Right lobe of liver (tissue), 6 donors: ENCODE data around the gene PIP5K1B. TPM values are rescaled to one million over a fixed set of nuclear protein-coding genes. Genes with fewer than 3 reads are reported as not detected.
A peak's percentile ranks its signal among the peaks of the same experiment; 100 is the strongest.

ENCODE experiments used
- ATAC-seq, 4 donors: fragments of 200-7000 bp; cut with Tn5 transposase; one replicate each; pipeline ENCODE4 v1.9.1; 2020; ENCODE audit warnings: mild to moderate bottlenecking in 4 of 4, moderate library complexity in 4 of 4
- DNase-seq, 3 donors: peaks; one replicate each; pipeline ENCODE4 v3.0.0-alpha.2; 2020
- H3K27ac ChIP-seq, 3 donors: fragments of 200-600 bp; one replicate each; pipeline ENCODE4 v1.8.0; 2022
- H3K27me3 ChIP-seq, 2 donors: fragments of 200-600 bp; one replicate each; pipeline ENCODE4 v1.8.0; 2022
- H3K36me3 ChIP-seq, 4 donors: fragments of 200-600 bp; sonication (generic) in 1 of 4; one replicate each; pipeline versions ENCODE4 v1.5.1 to v1.8.0; 2017 to 2022; ENCODE audit warnings: control low read depth in 1 of 4
- H3K4me1 ChIP-seq, 4 donors: fragments of 200-600 bp; sonication (generic) in 1 of 4; one replicate each; pipeline versions ENCODE4 v1.5.1 to v1.8.0; 2017 to 2022; ENCODE audit warnings: control low read depth in 1 of 4
- H3K4me3 ChIP-seq, 3 donors: fragments of 200-600 bp; one replicate each; pipeline ENCODE4 v1.8.0; 2022
- H3K9me3 ChIP-seq, 4 donors: fragments of 200-600 bp; sonication (generic) in 1 of 4; one replicate each; pipeline versions ENCODE4 v1.5.1 to v1.8.0; 2017 to 2022; ENCODE audit warnings: control low read depth in 1 of 4
- POLR2A ChIP-seq: fragments of 450-650 bp; IDR thresholded peaks from one replicate; pipeline ENCODE4 v1.6.1; 2017; ENCODE audit warnings: antibody characterized with exemption, mild to moderate bottlenecking
- WGBS: methylation state at CpG from one replicate; pipeline ENCODE4 v1.1.6; 2018; ENCODE audit warnings: low coverage, low lambda C conversion rate; ENCODE audit not compliant: insufficient coverage; ENCODE audit errors: missing lambda C conversion rate; 5-methylcytosine and 5-hydroxymethylcytosine counted together
- intact Hi-C, 2 donors: fragments of 100-400 bp; cut with DNase I; formaldehyde crosslinking; loops; one replicate each; pipeline versions ENCODE4 v1.11.2 to v1.14.1; 2022
- total RNA-seq, 6 experiments: library from RNA; depleted of rRNA in 2 of 6; stranded (reverse); fragments of >200 nt in 2 of 6; fragmentation: NEBNext Ultra II Directional in 3 of 6; extraction: Animal tissue kit (Norgen Biotek cat#: 25700) in 3 of 6; gene quantifications; one replicate each; pipeline versions ENCODE4 v1.1.0 to v1.2.4, GENCODE V29; 2016 to 2023
- TF ChIP-seq, protein P1 (sequence below), 4 donors: fragments of 200-600 bp in 3 of 4; fragments of 450-650 bp in 1 of 4; IDR thresholded peaks; one replicate each; pipeline versions ENCODE4 v1.5.1 to v1.8.0; 2016 to 2022; ENCODE audit warnings: antibody characterized with exemption in 4 of 4, mild to moderate bottlenecking in 2 of 4
- donor health status: DM: no; HTN: yes; CAD: no.
- donor health status: DM: no; HTN: no; CAD: no.
- donor health status: DM: no; HTN: no; CAD: no.
- donor health status: DM: no; HTN: yes; CAD: no.
- donor health status: DM: no; HTN: yes; CAD: no.

PIP5K1B gene
- total RNA-seq, 6 experiments from 2014 or later: 0.27 to 0.71 TPM; not detected in 4

DNA sequence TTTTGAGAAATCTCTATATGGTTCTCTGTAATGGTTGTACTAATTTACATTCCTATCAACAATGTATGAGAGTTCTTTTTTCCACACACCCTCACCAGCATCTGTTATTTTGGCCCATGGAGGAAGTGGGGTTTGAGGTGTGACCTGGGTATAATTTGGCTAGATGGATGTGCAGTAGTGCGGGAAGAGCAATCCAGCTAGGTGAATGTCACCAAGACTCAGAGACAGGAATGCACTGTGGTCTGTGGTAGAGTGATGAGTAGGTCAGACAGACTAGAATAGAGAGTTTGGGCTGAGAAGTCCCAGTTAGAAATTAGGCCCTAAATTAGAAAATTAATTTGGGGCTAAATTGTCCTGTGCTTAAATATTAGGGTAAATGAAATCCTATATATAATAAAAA lies 32.8 kb upstream of the PIP5K1B start:
- Histone ChIP-seq H3K9me3 (no peaks in the 10 kb centered on the region), H3K4me1 (no peaks in the 10 kb centered on the region), H3K27ac (no peak overlapping the region), H3K36me3 (no peaks in the 10 kb centered on the region), H3K4me3 (no peak overlapping the region), H3K27me3 (no peaks in the 10 kb centered on the region)
- intact Hi-C loops: no loop called here
- no peak for TF ChIP-seq POLR2A
- TF ChIP-seq, protein P1, sequence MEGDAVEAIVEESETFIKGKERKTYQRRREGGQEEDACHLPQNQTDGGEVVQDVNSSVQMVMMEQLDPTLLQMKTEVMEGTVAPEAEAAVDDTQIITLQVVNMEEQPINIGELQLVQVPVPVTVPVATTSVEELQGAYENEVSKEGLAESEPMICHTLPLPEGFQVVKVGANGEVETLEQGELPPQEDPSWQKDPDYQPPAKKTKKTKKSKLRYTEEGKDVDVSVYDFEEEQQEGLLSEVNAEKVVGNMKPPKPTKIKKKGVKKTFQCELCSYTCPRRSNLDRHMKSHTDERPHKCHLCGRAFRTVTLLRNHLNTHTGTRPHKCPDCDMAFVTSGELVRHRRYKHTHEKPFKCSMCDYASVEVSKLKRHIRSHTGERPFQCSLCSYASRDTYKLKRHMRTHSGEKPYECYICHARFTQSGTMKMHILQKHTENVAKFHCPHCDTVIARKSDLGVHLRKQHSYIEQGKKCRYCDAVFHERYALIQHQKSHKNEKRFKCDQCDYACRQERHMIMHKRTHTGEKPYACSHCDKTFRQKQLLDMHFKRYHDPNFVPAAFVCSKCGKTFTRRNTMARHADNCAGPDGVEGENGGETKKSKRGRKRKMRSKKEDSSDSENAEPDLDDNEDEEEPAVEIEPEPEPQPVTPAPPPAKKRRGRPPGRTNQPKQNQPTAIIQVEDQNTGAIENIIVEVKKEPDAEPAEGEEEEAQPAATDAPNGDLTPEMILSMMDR (IDR thresholded peaks at IDR 0.05): no peak
- no CpG with 5 or more reads among the region's 1 CpG for WGBS
- DNase-seq (no peak), ATAC-seq (no peak)

DNA sequence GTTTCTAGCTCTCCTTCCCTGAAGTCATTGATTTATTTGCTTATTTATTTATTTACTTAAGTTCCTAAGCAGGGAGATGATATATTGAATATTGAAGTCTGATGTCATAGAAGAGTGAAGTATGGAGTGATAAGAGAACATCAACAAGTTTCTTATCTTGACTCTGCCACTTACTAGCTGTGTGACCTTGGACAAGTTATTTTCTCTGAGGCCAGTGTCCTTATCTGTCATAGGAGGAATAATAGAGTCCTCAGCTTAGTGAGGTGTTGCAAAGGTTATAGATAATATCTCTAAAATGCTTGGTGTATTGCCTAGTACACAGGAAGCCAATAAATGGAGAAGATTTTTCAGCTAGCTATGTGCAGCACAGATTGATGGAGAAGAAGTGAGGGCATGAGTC lies 32.4 kb upstream of the PIP5K1B start:
- H3K27ac ChIP-seq: no peak overlapping the region
- no peaks in the 10 kb centered on the region for H3K27me3 ChIP-seq
- DNase-seq (no peak), ATAC-seq (no peak)
- no peaks in the 10 kb centered on the region for H3K9me3 ChIP-seq
- TF ChIP-seq, protein P1 (IDR thresholded peaks at IDR 0.05): no peak
- no peak for TF ChIP-seq POLR2A
- H3K36me3 ChIP-seq: no peaks in the 10 kb centered on the region
- no peak overlapping the region for H3K4me3 ChIP-seq
- H3K4me1 ChIP-seq: no peaks in the 10 kb centered on the region
- intact Hi-C loops: no loop called here

DNA sequence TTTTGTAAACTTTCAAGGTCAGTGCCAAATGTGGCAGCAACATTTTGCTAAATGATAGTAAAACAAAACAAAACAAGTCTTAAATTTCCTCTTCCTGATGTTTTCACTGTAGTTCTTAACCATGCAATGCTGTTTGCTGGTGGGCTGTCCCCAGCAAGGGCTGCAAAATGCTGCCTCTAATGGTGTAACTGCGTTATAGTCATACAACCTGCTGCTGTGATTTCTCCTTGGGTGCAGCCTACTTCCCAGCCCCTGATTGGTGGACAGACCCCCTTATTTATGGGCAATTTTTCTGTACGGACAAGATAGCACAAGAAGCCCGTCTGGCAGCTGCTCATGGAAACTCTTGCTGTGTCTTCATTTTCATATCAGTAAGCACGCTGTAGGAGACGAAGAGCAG lies 26.6 kb upstream of the PIP5K1B start:
- intact Hi-C loops: no loop called here
- Histone ChIP-seq H3K4me3 (no peak overlapping the region), H3K9me3 (no peaks in the 10 kb centered on the region), H3K4me1 (no peaks in the 10 kb centered on the region), H3K27ac (no peak overlapping the region), H3K27me3 (no peaks in the 10 kb centered on the region), H3K36me3 (no peaks in the 10 kb centered on the region)
- DNase-seq (no peak), ATAC-seq (peak in 1 of 4 donors; percentile 34)
- TF ChIP-seq POLR2A: no peak
- TF ChIP-seq, protein P1 (IDR thresholded peaks at IDR 0.05): peak in 2 of 4 donors; percentile 6 to 15
- WGBS: 16% methylated on average over 5 of the region's 5 CpGs

DNA sequence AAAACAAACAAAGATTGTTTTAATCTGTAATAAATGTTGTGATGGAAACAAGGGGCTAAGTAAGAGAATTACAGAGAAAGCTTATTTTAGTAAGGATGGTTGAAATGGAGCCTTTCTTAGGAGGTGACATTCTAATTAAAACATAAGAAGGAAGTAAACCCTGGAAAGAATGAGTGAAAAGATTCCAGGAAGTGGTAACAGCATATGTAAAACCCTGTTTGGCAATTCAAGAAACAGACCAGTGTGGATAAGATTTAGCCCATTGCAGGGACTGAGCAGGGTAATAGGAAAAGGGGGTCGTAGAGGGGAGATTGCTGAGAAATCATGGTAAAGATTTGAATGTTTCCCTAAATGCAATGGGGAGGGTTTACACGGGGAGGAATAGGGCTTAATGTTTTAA lies 21.6 kb upstream of the PIP5K1B start:
- no peak for ATAC-seq
- Histone ChIP-seq H3K4me3 (no peak overlapping the region), H3K27ac (no peak overlapping the region), H3K27me3 (no peaks in the 10 kb centered on the region), H3K9me3 (no peaks in the 10 kb centered on the region), H3K36me3 (no peaks in the 10 kb centered on the region), H3K4me1 (no peaks in the 10 kb centered on the region)
- no peak for DNase-seq
- intact Hi-C loops: no loop called here
- WGBS: 12% methylated on average over 2 of the region's 2 CpGs
- TF ChIP-seq, protein P1 (IDR thresholded peaks at IDR 0.05): no peak
- TF ChIP-seq POLR2A: no peak

DNA sequence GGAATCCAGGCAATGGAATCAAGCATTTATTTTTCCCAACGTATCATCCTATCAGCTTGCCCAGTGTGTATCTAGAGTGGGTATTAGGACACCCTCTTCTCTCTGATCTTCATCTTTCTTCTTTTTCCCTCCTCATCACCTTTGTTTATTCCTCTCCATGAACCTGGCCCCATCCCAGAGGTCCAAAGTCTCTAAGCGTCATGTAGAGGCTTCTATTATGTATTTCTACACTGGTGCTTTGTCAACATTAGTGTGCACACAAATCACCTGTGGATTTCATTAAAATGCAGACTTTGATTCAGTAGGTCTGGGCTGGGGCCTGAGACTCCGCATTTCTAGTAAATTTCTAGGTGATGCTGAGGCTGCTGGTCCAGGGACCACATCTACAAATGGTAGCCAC lies 19.8 kb upstream of the PIP5K1B start:
- no peaks in the 10 kb centered on the region for H3K36me3 ChIP-seq
- H3K4me3 ChIP-seq: no peak overlapping the region
- TF ChIP-seq, protein P1 (IDR thresholded peaks at IDR 0.05): no peak
- TF ChIP-seq POLR2A: no peak
- ATAC-seq (no peak), DNase-seq (no peak)
- intact Hi-C loops: no loop called here
- H3K27ac ChIP-seq: no peak overlapping the region
- H3K4me1 ChIP-seq: no peaks in the 10 kb centered on the region
- no peaks in the 10 kb centered on the region for H3K9me3 ChIP-seq
- no peaks in the 10 kb centered on the region for H3K27me3 ChIP-seq
- WGBS: 55% methylated on average over 3 of the region's 3 CpGs
